Activated CD8-positive, alpha-beta memory T cell treated with anti-CD3 and anti-CD28 coated beads for 4 hours (primary cell): ENCODE data around the gene HLA-DMA.
"Not testable (repeated sequence)": the region's sequence is repeated elsewhere in the genome, so short reads cannot be mapped to it uniquely, and the experiment has no call there.

Source experiments
- DNase-seq, 2 donors: peaks; one replicate each; pipeline ENCODE4 v3.0.0-alpha.2; 2020; ENCODE audit warnings: low read depth in 2 of 2

The HLA-DMA gene

DNA sequence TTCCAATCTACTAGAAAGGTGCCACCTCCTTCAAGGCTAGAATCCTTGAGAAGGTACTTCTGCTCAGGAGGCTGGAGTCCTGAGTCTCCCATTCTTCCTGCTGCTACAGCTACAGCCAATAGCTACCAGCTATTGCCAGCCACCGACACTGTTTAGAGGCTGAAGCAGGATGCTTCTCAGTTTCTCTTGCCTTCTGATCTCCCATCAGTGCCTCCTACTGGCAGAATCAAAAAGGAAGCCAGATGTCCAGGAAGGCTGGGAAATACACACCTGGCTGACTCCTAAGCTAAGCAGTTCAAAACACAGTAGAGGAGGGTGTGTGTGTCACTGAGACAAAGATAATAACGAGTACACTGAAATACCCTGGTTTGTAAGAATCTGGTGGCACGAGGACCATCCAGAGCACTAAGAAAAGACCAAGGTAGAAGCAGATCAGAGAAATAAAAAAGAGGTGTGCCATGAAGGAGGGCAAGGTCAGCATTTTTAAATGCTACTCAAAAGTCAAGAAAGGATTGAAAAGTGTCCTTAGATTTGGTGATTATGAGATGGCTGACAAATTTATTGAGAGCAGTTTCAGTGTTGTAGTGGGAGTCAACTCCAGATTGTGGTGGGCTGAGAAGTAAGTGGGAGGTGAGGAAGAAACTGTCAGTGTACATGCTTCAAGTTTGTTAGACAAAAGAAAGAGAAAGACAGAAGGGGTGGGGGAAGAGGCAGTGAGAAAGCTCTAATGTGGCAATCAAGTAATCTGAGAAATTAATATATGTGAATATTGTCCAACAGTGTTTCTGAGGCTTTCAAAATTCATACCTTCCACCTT, 2.3 kb upstream of the HLA-DMA start:
- DNase-seq: no peak

DNA sequence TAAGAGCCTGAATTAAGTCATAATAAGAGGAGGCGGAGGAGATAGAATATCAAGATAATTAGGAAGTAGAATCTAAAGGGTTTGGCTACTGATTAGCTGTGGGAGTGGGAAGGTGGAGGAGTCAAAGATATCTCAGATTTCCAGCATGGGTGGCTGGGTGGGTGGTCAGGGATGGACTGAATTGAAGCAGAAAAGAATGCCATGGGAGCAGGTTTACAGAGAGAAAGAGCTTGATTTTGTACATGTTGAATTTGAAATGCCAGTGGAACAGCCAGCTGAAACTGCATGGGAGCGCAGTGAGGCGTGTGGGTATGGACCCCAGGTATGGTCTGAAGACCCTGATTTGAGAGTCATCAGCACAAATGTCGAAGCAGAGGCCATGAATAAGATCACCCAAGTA, 1.4 kb upstream of the HLA-DMA start:
- no peak for DNase-seq

DNA sequence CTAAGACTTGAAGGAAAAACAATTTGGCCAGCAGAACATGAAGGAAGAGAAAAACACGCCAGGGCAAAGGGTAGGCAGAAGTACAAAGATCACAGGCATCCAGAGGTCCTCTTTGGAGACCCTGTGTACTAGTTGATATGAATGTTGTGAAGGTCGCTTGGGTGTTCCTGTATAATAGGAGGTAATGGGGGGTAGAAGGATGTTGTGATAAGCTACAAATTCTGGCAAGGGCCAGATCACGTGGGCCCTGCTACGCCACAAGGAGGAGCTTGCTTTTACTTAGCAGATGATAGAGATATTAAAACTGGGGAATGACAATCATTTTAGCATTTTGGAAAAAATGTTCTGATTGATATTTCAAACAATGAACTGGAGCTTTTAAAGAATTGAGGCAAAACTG, 878 bp upstream of the HLA-DMA start:
- no peak for DNase-seq

DNA sequence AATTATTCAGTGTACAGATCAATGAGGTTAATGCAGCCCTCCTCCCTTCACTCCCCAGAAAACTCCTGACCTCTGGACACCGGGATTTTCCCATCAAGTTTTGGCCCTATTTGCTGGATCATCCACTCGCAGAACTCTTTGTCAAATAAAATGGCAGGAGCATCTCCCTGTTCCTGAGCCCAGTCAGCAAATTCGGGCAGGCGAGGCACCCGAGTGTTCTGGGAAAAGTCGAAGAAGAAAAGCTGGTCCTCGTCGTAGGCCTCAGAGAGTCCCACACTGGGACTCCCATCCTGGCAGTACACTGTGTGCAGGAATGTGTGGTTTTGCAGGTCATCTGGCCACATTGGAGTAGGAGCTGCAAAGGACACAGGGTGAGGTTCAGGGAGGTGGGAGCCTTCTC, 2.4 kb downstream of the HLA-DMA start:
- no peak for DNase-seq

DNA sequence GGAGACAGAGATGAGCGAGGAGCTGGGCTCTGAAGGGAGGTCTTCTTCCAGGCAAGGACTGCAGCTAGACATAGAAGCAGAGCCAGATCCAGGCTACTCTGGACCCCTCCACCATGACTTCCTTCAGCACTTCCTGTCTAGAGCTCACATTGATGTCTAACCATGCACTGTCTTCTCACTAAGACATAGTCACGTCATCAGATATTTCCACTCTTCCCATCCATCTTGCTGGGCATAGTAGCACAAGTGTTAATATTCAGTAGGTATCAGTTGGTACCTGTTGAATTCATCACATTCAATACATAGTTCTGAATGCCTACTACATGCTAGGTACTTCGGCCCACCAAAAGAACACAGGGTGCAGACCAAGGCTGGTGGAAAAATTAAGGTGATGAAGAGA, 2.9 kb downstream of the HLA-DMA start:
- no peak for DNase-seq

DNA sequence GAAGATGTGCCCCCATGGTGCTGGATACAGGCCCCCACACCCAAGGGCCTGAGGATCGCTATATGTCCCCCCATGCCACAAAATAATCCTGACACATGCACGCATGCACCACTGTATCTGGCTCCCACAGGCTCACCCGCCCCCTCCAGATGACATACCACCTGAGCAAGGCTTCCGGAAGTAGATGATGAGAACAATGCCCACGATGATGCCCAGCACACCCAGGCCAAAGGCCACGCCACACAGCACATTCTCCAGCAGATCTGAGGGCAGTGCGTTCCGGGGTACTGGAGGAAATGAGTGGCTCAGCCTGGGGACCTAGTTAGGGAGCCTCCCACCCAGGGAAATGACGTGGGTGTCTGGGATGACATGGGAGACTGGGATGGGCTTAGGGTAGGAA, 3.8 kb downstream of the HLA-DMA start:
- DNase-seq: no peak

DNA sequence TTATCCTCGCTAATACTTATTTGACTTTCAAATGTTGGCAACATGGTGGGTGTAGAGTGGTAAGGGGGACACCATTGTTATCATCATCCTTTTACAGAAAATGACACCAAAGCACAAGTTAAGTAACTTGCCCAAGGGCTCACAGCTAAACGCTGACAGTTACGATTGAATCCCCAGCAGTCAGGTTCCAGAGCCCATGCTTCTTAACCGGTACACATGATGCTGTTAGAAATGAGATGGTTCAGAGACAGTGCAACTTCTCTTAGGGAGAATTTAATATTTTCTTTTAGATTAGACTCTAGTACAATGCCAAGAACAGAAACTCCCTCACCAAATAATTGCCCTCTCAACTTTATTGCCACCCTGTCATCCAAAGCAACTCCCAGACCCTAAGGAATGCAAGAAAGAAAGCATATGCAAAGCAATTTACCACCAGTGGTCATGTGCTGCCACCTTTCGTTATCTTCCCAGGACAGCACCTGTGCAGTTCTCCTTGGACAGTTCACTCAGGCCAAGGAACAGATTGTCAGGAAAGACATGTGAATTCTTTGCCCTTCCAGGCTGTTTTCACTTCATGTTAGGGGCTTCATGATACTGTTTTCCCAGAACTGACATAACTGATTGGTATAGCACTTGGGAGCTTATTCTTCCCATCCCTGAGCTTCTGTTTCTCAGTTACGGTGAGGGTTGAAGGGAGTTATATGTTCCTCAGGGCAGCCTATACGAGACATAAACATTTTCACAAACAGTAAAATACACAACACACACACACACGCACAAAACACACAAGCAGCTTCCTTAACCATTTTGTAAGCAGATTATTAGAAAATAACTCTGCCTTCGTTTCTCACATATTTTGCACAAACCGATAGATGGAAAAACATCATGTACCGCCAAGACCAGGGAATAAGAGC, 5.1 kb downstream of the HLA-DMA start:
- DNase-seq: no peak

DNA sequence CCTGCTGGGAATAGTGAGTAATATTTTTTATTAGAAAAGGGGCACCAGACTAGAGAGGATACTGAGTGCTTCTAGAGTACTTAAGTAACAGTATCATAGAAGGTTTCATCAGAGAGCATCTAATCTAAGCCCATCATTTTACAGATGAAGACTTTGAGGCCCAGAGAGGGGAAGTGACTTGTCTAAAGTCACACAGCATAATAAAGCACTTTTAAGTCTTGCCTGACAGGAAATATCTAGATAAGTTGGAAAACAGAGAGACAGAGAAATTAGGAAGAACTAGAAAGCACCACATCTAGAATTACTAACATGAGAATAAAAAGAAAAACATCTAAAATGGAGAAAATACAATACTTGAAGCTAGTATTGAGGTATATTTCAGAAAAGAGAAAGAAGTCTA, 6.0 kb downstream of the HLA-DMA start:
- DNase-seq: no peak

DNA sequence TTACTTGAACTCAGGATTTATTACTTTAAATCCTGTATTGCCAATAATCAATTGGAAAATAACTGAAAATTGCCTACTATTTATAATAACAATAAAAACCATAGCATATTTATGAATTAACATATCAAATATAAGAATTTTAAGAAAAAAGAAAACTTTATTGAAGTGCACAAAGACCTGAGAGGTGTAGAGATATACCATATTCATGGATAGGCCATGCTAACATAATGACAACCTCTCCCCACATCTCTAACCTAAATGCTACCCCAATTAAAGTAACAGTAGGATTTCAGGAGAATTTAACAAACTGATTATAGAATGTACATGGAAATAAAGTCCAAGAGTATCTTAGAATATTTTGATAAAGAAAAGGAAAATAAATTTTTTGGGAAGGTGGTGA, 6.9 kb downstream of the HLA-DMA start:
- no peak for DNase-seq

DNA sequence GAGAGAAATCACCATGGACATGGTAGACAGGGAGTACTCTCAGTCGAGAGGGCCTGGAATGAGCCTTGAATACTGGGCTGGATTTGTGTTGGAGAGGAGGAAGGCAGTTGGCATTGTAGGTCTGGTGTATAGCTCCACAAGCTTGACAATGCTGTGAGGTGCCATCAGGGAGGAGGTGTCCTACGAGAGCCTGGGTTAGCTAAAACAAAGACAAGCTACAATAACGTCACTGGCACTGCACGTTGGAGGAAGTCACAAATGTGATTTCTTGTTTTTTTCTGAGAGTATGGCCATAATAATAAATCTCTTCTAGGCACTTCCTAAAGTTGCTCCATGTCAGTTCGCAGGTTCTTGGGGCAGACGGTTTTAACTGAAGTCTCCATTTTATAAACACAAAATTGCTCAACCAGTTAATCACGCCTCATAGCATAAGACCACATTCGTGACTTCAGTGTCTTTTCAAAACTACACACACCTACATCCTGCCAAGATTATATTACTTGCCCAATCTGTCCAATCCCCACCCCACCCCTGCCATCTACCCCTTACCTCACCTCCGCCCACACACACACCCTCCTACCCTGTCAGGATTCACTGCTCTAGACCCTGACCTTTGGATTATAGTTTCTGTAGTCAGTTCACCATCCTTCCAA, 7.7 kb downstream of the HLA-DMA start:
- peak; percentile 29 to 40 for DNase-seq

DNA sequence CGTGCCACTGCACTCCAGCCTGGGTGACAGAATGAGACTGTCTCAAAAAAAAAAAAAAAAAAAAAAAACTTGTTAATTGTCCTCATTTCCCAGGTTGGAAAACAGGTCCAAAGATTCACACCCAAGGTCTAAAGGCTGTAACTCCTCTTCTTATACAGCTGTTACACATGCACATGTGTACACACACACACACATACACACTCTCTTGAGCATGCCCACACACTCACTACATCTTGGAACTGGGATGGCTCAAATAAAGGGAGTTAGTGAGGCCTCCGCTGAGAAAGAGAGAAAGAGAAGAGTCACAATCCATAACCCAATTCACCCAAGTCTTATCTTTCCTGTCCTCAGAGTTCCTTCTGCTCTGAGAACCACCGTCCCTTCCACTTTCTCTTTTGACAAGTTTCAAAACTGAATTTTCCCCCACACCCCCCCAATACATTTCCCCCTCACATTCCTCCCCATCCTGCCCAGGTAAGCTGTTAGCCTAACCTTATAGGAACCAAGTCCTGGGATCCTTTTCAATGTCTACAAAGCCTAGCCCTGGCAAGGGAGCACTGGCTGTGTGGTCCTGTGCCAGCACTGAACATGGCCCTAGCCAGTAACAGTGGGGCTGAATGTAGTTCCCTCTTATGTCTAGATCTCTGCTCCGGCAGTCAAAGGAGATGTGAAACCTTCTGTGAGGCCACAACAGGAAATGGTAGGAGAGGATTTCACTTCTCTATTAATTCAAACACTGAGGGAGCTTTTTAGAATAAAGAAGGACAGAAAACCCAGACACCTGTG, 8.8 kb downstream of the HLA-DMA start:
- DNase-seq: no peak

DNA sequence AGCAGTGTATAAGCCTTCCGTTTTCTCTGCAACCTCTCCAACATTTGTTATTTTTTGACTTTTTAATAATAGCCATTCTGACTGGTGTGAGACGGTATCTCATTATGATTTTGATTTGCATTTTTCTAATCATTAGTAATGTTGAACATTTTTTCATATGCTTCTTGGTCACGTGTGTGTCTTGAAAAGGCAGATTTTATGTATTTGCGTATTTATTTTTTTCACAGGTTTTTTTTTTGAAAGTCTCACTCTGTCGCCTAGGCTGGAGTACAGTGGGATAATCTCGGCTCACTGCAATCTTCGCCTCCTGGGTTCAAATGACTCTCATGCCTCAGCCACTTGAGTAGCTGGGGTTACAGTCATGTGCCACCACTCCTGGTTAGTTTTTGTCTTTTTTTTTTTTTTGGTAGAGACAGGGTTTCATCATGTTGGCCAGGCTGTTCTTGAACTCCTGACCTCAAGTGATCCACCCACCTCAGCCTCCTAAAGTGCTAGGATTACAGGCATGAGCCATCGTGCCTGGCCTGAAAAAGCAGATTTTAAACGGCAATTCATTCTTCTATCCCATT, 10.3 kb downstream of the HLA-DMA start:
- DNase-seq: not testable (repeated sequence)

DNA sequence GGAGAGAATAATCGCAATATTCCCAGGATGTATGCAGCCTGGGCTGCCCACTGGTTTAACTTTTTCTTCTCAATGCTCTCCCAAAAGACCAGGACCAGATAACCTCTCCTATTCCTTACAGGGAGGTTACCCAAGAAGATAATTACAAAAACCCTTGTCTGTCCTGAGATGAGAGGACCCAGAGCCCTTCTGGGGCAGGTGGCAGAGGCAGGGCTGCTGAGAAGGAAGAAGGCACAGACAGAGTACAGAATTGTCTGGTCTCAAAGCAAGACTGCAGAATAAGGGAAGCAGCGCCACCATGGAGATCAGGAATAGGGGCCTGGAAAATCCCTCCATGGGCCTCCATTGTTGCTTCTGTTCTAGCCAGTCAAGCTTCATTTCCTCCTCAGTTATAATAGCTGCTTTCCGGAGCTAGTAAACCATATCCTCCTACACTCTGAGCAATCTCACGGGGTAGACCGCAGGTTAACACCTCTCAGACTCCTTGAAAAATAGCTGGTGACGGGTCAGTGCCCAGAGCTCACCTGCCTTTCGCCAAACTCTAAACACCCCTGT, 11.6 kb downstream of the HLA-DMA start:
- no peak for DNase-seq

DNA sequence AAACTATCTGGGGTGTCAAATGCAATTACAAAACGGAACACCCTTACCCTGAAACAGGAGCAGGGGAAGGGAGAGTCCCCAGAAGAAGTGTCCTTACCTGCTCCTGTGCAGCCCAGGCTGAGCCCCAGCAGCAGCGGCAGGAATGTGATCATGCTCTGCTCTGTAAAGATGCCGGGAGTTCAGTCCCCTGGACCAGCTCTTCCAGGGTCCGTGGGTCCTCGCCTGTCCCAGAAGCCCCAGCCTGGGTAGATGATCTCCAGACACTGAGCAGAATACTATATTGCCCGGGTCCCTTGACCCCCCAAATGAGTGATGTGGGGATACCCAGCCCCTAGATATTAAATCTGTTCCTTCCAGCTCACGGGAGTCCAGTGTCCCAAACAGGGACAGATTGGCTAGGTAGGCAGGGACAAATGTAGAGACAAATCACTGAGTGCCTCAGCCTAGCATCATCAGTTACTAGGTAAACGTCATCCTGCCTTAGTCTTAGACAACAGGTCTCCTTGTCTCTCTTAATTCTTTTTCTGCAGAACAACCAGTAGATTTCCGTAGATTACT, 12.2 kb downstream of the HLA-DMA start, which contains the start of gene HLA-DMB:
Gene HLA-DMB (minus strand): TSS at position 373 of the 558 bp plus-strand sequence. CDS start 221 bp downstream, at position 152.
- no peak for DNase-seq

DNA sequence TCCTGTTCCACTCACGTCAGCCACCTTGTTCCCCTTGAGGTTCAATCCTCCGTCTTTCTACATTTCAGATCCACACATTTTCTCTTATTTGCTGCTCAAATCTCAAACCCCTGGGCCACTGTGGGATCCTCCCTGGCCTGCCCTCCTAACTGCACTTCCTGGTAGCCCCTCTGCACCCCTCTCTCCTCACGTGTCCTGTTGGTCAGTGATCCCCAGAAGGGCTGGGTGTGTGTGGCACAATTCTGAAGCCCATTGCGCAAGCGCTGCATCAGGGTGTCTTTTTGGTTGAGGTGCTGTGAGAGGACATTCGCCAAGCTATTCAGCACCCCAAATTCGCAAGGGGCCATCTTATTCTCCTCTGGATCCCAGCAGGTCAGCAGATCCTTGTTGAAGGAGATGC, 14.4 kb downstream of the HLA-DMA start:
- DNase-seq: no peak

DNA sequence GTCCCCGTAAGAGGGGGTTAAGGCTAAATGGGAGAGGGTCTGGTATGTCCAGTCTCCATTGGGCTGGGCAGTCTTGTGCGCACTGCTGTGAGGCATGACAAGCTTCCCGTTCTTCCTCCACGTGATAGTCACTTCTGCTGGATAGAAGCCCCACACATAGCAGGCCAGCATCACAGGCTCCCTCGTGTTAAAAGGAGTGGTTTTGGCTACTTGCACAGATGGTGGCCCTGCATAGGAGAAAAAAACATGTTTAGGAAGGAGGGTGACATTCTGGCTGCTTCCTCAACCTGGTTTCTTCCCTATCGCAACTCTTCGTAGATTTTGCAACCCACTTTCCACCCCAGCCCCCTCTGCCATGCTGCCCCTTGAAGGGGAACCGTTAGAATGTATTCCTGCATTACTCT, 15.7 kb downstream of the HLA-DMA start:
- no peak for DNase-seq

DNA sequence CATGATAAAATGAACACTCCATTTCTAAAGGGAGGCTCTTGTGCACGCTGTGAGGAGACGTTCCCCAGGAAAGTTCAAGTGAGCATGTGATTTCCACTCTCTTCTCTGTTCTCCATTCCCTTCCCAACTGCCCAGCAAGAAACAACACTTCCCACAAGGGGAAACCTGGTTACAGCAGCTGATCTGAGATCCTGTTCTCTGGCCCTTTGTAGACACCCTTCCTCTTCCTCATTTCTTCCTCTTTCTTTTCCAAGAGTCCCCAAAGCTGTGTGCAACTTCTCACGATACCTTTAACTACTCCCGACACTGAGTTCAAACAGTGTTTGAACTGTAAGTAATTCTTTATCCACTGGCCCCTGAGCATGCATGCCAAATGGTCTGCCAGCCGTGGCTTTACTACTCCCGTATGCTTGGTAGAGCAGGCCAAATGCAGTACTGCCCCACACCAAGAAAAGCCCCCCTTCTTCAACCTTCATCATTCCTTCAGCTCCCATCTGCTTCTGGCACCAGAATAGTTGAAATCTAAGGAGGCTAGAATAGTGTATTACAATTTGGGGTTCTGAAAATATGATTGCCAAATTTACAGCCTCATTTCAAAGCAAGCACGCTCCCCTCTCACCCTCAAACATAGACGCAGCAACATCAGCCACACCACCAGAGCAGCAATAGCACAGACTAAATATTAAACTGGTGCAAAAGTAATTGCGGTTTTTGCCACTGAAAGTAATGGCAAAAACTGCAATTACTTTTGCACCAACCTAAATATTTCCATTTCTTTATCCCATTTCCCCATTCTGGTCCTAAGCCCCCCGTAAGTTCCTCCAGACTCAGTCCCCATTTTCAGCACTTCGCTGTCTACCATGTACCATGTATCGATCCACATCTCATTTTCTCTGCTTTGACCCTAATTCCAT, 16.4 kb downstream of the HLA-DMA start:
- no peak for DNase-seq

DNA sequence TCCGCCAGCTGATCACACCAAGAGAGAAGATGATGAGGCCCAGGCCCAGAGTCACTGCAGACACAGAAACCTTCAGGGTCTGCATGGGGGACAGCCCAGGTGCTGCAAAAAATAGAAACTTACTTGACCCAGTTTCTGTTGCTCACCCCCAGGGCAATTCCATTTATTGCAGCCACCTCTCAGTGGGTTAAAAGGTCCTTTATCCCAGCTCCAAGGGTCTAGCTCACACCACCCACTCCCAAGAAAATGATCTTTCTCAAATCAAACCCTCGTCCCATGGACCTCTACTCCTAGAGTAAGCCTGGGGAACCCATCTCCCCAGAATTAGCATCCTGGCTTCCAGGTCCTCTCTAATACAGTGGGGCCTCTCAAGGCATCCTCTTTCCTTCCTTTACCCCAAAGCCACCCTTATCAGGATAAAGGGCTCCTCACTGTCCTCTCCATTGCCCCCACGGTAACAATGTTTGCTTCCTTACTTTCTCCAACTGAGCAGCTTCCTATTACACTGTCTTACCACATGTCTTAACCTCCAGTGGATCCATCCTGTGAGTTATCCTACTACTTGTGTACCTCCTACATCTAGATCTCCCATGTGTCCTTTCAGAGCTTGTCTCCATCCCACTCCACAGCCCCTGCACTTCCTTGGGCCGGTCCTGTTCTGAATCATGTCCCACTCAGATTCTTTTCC, 17.2 kb downstream of the HLA-DMA start:
- DNase-seq: no peak

DNA sequence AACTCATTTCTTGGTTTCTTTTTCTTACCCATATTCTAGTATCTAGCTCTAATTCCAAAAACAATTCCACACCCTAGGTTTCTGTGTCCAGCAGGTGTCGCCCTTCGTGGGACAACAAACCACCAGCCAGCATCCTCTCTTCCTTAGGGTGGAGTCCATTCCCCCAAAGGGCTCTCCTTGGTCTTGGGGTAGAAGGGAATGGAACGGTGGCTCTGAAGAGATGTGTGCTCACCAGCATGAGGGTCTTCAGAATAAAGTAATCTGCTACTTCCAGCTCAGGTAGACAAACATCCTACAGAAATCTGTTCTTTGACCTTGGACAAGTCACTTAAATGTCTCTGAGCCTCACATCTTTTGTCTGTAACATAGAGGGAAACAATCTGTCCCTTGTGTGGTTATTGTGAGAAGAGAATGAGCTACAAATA, 19.2 kb downstream of the HLA-DMA start:
- DNase-seq: peak; percentile 59 to 64
